Activated CD4-positive, CD25-positive, alpha-beta regulatory T cell treated with anti-CD3 and anti-CD28 coated beads, Interleukin-2, amount 50 U/mL, for 16 hours (primary cell): ENCODE measurements around the gene TAF12.
"Not testable (repeated sequence)": the region's sequence is repeated elsewhere in the genome, so short reads cannot be mapped to it uniquely, and the experiment has no call there.

ENCODE experiments used
- DNase-seq: peaks from one replicate; pipeline ENCODE4 v3.0.0-alpha.2; 2020; ENCODE audit warnings: low read depth, low spot score

TAF12 gene

DNA sequence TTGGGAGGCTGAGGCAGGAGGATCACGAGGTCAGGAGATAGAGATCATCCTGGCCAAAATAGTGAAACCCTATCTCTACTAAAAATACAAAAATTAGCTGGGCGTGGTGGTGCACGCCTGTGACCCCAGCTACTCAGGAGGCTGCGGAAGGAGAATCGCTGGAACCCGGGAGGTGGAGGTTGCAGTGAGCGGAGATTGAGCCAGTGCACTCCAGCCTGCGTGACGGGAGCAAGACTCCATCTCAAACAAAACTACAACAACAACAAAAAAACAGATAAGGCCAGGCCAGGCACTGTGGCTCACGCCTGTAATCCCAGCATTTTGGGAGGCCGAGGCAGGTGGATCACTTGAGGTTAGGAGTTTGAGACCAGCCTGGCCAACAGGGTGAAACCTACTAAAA lies 2.5 kb upstream of the TAF12 start:
- not testable (repeated sequence) for DNase-seq

DNA sequence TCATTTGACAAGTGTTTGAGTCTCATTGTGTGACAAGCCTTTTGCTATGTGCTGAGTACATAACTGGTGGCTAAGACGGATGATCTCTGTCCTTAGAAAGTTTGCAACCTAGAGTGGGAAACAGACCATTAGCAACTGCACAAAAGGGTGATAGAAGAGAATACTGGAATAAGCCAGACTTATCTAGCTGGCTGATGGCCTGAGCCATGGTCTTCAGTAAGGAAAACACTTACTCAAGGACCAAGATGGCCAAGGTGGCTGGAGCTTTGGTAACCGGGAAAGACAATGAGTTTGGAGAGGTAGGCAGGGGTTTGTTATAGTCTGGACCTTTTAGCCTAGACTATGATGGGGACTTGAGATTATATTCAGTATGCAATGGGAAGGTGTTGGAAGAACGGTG lies 1.6 kb upstream of the TAF12 start:
- no peak for DNase-seq

DNA sequence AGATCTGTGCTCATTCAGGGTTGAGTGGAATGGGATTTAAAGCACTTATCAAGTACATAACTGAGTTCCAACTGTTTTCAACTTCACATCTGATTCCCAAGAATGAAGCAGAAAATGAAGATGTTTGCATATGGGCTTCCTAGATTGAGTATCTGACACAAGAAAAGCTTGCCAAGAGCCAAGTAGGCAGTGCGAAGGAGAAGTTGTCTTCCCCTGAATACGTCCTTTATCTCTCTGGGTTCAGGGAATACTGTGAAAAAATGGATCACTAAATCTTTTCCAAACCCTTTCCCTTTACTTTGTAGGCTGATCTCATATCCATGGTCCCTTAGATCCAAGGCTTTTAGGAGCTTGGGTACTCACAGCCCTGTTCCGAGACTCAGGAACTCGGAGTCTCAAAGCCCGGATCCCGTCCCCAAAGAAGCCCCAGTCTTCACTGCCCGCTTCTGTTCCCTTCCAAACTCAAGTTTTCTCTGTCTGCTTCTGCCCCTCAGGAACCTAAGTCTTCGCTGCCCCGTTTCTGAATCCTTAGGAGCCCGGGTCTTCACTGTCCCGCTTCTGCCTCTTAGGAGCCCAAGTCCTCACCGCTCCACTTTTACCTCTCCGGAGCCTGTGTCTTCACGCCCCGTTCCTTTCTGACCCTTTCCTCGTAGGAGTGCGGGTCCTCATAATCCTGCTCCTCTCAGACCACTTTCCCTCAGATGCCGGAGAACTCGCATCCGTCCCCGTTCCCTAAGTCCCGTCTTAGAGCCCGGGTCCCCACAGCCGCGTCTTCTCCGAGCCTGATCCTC lies 616 bp downstream of the TAF12 start:
- no peak for DNase-seq

DNA sequence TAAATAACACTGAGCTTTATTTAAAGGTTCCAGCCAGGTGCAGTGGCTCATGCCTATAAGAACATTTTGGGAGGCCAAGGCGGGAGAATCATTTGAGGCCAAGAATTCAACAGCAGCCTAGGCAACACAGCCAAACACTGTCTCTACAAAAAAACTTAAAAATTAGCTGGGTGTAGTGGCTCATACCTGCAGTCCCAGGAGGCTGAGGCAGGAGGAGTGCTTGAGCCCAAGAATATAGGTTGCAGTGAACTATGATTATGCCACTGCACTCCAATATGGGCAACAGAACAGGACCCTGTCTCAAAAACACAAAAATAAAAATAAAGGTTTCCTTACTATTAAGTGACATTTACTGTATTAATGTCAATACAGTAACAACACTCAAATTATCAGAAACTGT lies 2.1 kb downstream of the TAF12 start:
- no peak for DNase-seq

DNA sequence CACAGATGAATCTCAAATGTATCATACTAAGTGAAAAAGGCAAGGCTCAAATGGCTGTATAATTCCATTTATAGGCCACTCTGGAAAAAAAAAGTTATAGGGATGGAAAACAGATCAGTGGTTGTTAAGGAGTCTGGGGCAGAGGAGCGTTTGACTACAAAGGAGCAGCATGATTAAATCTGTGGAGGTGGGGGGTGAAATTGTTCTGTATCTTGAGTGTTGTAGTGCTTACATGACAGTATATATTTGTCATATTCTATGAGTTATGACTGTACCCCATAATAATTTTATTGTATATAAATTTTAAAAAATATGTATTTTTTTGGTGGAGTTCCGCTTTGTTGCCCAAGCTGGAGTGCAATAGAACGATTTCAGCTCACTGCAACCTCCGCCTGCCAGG lies 10.3 kb downstream of the TAF12 start:
- no peak for DNase-seq

DNA sequence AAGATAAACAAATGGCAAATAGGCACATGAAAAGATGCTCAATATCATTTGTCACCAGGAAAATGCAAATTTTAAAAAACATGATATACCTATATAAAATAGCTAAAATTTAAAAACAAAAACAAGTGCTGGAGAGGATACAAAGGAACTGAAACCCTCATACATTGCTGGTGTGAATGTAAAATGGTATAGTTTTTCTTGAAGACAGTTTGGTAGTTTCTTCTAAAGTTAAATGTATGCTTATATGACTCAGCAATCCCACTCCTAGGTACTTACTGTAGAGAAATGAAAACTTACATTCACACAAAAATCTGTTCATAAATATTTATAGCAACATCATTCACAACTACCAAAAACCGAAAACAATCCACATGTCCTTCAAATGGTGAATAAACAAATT lies 11.2 kb downstream of the TAF12 start:
- DNase-seq, result no peak

DNA sequence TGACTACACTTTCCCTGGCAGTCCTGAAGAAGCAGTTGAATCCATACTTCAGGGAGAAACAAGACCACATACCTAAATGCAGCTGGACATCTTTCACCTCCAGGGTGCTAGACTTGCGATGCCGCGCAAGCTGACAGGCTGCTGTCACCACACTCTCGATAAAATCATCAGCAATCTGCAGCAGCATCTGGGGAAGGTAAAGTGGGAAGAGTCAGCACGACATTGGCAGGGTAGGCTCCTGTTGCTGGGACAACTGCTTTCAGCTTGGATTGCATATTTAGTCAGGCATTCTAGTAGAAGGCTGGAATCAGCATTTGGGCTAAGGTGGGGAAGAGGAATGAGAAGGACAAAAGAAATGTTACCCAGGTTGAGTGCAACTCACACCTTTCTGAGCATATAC lies 29.7 kb downstream of the TAF12 start:
- no peak for DNase-seq

DNA sequence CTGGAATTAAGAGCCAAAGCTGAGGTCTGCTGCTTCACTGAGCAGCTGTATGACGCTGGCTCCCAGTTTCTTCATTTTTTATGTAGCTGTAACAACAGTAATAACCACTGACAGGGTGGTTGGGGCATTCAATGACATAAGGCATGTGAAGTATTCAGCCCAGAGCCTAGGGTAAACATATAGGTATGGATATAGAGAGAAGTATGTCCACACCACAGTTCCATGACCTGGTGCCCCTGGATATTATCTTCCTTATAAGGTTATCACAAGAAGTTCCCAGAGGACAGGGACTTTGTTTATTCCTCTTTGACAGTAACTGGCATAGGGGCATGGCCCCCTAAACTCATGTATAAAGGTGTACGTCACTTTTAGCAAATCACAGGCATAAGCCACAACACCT lies 36.1 kb downstream of the TAF12 start:
- DNase-seq, result no peak

DNA sequence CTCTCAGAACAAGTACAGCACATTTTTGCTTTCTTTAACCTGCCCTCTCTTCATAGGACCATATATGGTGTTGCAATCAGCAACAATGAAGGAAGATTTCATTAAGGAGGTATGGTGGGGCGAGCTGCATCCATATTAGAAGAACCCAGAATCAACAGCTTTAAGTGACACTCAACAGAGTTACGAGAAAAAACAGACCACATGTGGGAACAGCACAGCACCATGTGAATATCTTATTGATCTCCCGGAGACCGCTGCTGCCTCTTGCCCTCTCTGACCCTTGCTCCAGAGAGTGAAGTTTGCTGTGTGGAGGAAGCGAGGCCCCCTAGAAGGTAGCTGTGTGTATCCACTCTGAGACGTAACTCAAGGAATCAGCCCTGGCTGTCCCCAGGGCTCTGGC lies 37.9 kb downstream of the TAF12 start:
- DNase-seq, result no peak

DNA sequence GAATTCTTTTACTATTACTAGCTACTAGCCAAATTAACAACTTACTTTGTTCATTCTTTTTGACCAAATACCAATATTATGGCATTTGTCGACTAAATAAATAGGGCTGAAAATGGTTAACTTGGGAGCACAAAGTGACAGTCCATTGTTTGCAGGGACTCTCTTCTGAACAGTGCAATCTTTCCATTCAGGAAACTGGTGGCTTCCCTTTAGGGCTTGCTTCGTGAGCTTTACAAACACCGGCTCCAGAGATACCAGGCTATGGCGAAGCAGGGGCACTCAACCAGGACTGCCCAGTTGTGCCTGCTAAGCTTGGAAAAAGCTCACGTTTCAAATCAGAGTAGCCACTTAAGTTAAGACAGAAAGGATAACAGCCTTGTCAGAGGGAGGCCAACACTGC lies 38.5 kb downstream of the TAF12 start:
- DNase-seq, result no peak

DNA sequence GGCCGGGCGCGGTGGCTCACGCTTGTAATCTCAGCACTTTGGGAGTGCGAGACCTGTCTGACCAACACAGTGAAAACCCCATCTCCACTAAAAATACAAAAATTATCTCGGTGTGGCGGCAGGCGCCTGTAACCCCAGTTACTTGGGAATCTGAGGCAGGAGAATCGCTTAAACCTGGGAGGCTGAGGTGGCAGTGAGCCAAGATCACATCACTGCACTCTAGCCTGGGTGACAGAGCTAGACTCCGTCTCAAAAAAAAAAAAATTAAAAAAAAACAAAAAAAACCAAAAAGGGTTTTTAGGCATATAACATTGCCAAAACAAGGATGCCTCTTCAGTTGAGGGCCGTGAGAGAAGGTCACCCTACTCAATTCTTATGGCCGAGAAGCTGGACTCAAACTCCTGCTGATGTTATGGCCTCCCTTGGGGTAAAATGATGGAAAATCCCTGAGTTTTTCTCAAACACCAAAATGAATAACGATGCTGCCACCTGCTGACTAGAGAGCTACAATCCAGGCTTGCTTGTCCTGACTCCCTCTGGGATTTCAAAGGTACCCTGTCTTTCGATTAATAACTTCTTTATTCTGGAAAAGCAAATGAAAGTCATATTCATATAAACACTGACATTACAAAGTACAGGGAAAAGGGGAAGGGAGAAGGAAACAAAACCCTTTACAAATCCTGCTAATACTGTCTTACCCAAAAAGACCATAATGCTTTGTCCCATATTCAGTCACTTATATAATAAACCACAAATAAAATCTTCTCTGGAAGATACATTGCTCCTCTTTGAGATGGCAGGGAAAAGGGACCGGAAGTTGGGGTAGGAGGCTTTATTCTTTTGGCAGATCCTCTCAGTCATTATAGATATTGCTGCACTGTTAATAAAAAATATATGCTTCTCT lies 40.1 kb downstream of the TAF12 start:
- no peak for DNase-seq

DNA sequence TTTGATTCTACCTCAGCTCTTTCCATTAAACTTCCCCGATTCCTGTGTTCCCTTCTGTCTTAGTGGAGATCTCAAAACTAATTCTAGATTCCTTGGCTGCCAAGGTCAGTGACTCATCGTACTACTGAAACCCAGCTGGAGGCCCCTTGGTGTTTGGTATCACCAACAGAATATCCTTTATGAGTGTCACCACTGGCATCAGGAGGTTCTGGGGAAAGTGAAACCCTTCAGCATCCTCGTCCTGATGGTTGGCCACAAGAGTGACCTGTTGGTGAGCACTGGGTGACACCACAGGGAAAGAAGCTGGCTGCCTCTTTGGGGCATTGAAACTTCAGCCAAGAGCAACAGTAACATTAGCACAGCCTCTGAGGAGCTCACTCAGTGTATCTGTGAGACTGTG lies 41.2 kb downstream of the TAF12 start:
- no peak for DNase-seq

DNA sequence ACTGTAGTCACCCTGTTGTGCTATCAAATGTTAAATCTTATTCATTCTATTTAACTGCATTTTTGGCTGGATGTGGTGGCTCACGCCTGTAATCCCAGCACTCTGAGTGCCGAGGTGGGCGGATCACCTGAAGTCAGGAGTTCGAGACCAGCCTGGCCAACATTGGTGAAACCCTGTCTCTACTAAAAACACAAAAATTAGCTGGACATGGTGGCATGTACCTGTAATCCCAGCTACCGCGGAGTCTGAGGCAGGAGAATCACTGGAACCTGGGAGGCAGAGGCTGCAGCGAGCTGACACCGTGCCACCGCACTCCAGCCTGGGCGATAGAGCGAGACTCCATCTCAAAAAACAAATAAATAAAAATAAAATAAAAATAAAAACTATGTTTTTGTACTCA lies 46.6 kb downstream of the TAF12 start:
- DNase-seq, result not testable (repeated sequence)

DNA sequence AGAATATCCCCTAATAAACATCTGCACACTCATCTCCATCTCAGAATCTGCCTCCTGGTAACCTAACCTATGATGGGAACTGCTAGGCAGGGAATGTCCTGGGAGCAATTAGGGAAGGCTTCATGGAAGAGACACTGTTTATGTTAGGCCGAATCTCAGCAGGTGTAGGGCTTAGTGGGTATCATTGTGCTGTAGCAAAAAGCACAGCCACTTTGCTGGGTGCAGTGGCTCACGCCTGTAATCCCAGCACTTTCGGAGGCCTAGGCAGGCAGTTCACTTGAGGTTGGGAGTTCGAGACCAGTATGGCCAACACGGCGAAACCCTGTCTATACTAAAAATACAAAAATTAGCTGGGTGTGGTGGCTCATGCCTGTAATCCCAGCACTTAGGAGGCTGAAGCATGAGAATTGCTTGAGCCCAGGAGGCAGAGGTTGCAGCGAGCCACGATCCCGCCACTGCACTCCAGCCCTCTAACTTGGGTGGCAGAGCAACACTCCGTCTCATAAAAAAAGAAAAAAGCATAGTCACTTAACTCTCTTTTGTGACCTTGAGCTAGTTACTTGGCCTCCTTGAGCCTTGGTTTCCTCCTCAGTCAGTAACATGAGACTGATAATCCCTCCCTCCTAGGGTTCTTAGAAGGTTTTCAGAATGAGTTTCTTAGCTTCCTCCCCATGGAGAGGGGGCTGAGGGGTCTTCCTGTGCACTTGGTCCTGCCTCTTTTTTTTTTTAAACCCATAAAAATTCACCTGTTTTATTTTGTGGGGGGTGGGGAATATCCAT lies 47.3 kb downstream of the TAF12 start:
- DNase-seq, result no peak

DNA sequence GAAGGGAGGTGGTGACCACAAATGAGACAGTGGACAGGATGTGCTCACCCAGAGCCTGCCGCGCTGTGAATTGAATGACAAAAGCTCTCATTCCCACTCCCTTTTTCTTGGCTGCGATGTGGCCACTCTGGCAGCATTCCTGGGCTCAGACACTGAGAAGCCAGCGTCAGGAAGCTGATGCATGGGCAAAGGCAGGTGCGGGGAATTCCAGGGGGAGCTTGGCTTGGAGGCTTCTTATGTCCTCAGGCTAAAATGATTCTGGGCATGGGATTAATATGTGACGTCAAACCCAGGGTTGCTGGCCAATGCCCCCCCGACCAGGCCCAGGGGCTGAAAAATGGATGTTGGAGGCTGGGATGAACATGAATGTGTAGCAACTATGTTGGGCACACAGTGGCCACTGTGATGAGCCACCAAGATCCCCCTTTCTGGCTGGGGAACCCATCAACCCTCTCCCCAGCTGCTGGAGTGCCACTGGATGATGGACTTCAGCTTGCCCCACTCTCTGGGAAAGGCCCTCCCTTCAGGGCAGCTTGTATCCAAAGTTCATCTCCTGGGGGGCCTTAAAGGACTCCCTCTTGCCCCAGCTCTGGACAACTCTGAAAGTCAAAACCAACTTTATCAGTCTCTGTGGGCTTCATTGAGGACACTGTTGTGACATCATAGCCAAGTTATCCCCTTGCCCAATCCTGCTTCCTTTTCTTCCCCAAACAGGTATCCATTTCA lies 48.0 kb downstream of the TAF12 start:
- DNase-seq, result not testable (repeated sequence)

DNA sequence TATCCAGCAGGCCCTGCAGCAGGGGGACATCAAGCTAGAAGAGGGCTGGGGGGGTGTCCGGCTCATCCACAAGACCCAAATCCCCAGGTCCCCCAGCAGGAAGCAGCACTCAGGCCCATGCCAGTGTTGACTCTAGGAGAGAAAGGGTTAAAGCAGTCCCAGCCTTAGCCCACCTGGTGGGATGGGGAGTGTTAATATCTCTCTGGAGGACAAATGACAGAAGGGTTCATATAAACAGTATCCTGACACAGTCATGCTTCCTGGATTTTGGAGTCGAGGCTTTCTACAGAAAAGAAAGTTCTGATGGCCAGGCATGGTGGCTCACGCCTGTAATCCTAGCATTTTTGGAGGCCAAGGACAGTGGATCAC lies 48.9 kb downstream of the TAF12 start:
- not testable (repeated sequence) for DNase-seq

DNA sequence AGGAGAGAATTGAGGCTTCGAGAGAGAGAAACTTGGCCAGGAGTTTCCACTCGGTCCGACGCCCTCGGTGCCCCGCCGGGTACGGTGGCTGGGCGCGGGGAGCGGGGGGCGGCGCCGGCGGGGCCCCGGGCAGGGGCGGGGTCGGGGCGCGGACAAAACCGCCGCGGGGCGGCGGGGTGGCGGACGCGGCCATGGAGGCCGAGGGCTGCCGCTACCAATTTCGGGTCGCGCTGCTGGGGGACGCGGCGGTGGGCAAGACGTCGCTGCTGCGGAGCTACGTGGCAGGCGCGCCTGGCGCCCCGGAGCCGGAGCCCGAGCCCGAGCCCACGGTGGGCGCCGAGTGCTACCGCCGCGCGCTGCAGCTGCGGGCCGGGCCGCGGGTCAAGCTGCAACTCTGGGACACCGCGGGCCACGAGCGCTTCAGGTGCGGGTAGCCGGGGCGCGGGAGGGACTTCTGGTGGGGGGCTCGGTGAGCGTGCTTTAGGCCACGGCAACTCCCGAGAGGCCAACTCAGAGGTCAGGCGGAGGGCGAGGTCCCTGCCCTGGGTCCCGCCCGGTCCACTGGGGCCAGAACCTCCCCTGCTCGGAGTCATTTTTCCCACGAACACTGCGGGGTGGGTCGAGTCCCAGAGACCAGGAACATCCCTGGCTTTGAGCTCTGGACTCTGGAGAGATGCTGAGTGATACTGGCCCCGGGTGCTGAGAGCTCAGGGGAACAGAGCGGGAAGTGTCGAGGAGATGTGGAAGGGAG lies 50.4 kb downstream of the TAF12 start:
- no peak for DNase-seq

DNA sequence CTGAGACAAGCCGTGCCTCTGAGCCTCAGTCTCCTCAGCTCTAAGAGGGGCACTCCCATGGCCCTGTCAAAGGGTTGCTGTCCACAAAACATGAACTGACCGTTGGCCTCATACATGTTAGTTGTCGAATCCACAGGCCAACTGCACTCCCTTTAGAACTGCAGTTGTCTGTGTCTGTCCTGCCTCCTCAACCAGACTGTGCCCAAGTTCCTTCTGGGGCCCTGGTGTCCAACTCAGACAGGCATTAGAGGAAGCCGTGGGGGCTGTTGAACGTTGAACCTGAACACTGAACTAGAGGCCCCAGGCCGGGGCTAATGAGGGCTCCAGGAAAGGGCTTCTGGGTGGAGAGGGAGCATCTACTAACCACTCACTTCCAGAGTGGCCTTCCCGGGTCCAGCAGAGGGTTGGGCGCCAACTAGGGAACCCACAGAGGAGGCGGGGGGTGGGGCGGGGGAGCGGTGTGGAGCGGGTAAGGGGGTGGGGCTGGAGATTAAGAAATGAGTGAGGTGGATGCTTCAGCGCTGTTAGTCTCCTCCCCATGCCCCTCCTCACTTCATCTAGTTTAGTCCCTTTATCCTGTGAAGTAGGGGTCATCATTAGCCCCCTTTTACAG lies 51.1 kb downstream of the TAF12 start, which contains the start of gene RAB42:
Gene RAB42, plus strand, starts transcription at position 558 of the 613 bp plus-strand sequence. CDS start 247 bp downstream, outside the sequence.
- no peak for DNase-seq

DNA sequence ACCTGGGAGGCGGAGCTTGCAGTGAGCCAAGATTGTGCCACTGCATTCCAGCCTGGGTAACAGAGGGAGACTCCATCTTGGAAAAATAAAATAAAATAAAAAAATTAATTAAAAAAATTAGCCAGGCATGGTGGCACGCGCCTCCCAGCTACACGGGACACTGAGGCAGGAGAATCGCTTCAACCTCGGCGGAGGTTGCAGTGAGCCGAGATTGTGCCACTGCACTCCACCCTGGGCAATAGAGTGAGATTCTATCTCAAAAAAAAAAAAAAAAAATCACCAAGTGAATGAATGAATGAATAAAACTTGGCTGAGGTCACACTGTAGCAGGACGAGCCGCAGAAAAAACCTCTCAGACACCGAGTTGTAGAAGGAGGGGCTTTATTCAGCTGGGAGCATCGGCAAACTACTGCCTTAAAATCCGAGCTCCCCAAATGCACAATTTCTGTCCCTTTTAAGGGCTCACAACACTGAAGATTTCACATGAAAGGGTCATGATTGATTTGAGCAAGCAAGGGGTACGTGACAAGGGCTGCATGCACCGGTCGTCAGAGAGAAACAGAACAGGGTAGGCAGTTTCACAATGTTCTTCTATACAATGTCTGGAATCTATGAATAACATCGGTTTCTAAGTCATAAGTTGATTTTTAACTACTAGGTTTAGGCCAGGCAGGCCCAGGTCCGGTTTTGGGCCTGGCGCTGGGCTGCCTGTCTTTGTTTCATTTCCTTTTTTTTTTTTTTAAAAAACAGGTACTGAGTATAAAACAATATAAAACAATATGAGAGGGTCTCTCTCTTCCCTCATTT lies 56.1 kb downstream of the TAF12 start:
- DNase-seq, result not testable (repeated sequence)
